ENCODE results near the gene C19orf44. TPM values are rescaled to one million over a fixed set of nuclear protein-coding genes. Genes with fewer than 3 reads are reported as not detected.
A peak's percentile ranks its signal among the peaks of the same experiment; 100 is the strongest.

The C19orf44 gene
- total RNA-seq, 1 donor from 2014 or later: 6.6 TPM

DNA sequence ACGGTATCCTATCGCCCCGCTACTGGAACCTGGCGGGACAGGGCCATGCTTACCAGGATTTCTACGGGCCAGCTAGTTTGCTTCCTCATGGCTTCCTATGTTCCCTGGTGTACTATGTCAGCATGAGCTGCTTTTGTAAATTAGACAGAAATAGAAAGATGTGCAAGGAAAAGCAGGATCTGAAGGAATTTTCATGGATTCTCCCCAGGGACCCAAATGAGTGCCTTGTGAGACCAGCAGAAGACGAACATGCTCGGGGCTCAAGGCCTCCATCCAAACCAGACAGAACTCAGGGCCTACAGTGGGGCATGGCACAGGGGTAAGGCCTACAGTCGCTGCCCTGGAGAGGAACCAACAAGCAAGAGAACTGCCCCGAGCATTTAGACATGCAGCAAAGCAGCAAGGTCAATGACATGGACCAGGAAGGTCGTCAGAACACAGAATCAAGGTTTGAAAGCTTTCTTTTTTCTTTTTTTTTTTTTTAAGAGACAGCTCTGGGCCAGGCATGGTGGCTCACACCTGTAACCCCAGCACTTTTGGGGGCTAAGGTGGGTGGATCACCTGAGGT, 41.8 kb upstream of the C19orf44 start:
- intact Hi-C loops (cut with DNase I): no loop called here
- no peak for ATAC-seq
- Histone ChIP-seq H3K36me3 (no peaks in the 10 kb centered on the region), H3K4me3 (no peak overlapping the region), H3K4me1 (peaks cover 36% of the 10 kb centered on the region), H3K9me3 (no peaks in the 10 kb centered on the region), H3K27me3 (ENCODE audit: low read depth) (no peaks in the 10 kb centered on the region), H3K27ac (no peak overlapping the region)
- TF ChIP-seq, protein P1, sequence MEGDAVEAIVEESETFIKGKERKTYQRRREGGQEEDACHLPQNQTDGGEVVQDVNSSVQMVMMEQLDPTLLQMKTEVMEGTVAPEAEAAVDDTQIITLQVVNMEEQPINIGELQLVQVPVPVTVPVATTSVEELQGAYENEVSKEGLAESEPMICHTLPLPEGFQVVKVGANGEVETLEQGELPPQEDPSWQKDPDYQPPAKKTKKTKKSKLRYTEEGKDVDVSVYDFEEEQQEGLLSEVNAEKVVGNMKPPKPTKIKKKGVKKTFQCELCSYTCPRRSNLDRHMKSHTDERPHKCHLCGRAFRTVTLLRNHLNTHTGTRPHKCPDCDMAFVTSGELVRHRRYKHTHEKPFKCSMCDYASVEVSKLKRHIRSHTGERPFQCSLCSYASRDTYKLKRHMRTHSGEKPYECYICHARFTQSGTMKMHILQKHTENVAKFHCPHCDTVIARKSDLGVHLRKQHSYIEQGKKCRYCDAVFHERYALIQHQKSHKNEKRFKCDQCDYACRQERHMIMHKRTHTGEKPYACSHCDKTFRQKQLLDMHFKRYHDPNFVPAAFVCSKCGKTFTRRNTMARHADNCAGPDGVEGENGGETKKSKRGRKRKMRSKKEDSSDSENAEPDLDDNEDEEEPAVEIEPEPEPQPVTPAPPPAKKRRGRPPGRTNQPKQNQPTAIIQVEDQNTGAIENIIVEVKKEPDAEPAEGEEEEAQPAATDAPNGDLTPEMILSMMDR (IDR thresholded peaks at IDR 0.05): no peak
- no peak for DNase-seq

DNA sequence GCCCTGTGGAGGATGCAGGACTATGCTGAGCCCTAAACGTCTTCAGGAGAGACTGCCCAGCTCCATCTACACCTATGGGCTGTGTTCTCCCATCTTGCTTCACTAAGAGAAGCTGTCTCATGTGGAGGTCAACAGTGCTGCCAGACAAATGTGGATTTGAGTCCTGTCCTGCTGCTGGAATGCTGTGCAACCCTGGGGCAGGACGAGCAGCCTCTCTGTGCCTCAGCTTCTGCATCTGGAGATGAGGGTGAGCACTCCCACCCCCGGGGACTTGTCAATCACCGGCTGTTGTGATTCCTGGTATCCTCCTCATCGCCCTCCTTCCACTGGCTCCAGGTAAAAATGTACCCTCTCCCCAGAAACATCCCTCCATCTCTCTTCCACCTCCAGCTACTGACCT, 40.7 kb upstream of the C19orf44 start:
- ATAC-seq (no peak), DNase-seq (no peak)
- Histone ChIP-seq H3K36me3 (no peaks in the 10 kb centered on the region), H3K27me3 (ENCODE audit: low read depth) (no peaks in the 10 kb centered on the region), H3K4me1 (peaks cover 36% of the 10 kb centered on the region), H3K9me3 (no peaks in the 10 kb centered on the region), H3K27ac (no peak overlapping the region), H3K4me3 (no peak overlapping the region)
- intact Hi-C loops (cut with DNase I): no loop called here
- TF ChIP-seq, protein P1 (IDR thresholded peaks at IDR 0.05): no peak

DNA sequence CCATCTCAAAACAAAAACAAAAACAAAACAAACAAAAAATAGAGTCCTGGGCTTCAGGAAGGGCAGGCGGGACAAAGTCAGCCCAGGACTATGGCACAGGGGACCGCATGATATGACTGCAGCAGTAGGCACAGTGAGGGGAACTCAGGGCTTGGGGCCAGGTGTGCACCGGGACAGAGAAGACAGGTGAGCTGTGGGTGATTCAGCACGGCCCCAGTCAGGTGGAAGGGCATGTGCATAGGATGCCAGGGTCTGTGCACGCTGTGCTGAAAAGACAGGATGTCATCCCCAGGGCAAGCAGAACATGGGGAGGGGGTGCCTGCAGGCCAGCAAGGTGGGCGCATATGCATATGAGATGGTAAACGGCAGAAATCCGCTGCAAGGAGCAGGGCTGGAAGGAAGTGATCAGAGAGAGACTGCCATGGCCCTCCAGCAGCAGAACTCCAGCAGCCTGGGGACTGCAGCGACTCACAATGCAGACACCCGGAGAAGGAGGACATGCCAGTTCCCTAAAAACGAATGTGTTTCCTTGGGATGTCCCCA, 39.5 kb upstream of the C19orf44 start:
- TF ChIP-seq, protein P1 (IDR thresholded peaks at IDR 0.05): no peak
- peak overlapping the region; percentile 11 for H3K27ac ChIP-seq
- DNase-seq (no peak), ATAC-seq (no peak)
- no peaks in the 10 kb centered on the region for H3K9me3 ChIP-seq
- intact Hi-C loops (cut with DNase I): no loop called here
- H3K36me3 ChIP-seq: no peaks in the 10 kb centered on the region
- H3K27me3 ChIP-seq (ENCODE audit: low read depth): no peaks in the 10 kb centered on the region
- H3K4me1 ChIP-seq: peaks cover 36% of the 10 kb centered on the region
- no peak overlapping the region for H3K4me3 ChIP-seq

DNA sequence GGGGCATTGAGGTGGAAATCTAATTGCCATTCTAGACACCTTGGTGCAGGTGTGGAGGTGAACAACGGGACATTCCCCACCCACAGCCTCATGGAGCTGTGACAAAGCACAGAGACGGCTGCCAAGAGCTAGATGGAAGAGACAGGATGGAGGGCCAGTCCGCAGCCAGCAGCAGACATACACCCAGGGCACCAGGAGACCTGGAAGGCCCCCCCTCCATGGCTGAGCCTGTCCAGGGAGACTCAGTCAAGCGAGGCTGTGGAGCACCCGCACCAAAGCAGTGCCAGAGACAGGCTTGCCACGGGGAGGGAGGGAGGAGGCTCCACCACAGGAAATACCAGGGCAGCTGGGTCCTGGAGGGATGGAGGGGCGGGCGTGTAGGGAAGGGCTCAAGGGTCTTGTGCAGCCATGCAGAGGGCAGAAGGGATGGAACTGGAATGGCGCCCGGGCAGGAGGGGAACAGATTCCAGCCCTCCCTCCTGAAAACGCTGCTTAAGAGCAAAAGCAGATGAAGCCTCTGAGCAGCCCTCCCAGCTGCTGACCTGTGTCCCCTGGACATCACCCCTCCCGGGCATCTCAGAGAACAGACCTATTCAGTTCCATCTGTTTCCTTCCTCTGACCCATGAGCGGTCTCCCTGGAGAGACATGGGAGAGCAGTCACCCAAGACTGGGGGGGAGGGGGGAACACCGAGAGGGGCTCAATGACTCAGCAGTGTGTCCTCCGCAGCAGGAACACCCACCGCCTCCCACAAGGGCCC, 38.8 kb upstream of the C19orf44 start:
- H3K4me1 ChIP-seq: peaks cover 36% of the 10 kb centered on the region
- no peak overlapping the region for H3K4me3 ChIP-seq

DNA sequence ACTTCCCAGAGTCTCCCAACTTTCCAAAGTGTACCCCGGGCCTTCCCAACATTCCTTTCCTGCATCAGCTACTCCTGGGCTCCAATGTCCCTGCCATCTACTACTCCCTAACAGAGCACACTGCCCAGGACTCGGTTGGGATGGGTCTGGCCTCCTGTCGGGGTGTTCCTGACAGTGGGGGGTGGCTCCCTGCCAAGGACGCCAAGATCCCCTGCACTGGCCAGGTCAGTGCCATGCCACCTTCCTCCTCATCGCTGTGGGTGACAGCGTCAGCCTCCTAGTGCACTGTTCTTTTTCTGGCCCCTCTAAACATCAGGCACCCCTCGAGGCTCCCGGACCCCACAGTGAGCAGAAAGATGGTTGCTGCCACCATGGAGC, 38.3 kb upstream of the C19orf44 start:
- Histone ChIP-seq H3K9me3 (no peaks in the 10 kb centered on the region), H3K36me3 (no peaks in the 10 kb centered on the region), H3K4me1 (peaks cover 39% of the 10 kb centered on the region), H3K4me3 (no peak overlapping the region), H3K27me3 (ENCODE audit: low read depth) (no peaks in the 10 kb centered on the region), H3K27ac (peak overlapping the region; percentile 31)
- ATAC-seq (no peak), DNase-seq (no peak)
- TF ChIP-seq, protein P1 (IDR thresholded peaks at IDR 0.05): no peak
- intact Hi-C loops (cut with DNase I): no loop called here

More for the DNA sequence above, 38.8 kb upstream of the C19orf44 start:
- H3K27me3 ChIP-seq (ENCODE audit: low read depth): no peaks in the 10 kb centered on the region
- no peaks in the 10 kb centered on the region for H3K36me3 ChIP-seq
- peak; percentile 43 to 44 for ATAC-seq
- H3K27ac ChIP-seq: peak overlapping the region; percentile 31
- intact Hi-C loops (cut with DNase I): no loop called here
- DNase-seq: peak; percentile 52
- no peaks in the 10 kb centered on the region for H3K9me3 ChIP-seq
- TF ChIP-seq, protein P1 (IDR thresholded peaks at IDR 0.05): no peak

All from lower lobe of right lung (tissue), 2 donors.